Fibroblast of lung (primary cell): Measurements from ENCODE around the gene ZNHIT2.

Experiments used
- CTCF ChIP-seq, 2 donors: IDR thresholded peaks in 1 of 2; conservative IDR thresholded peaks in 1 of 2; 1 replicate in 1 of 2; 2 replicates in 1 of 2; pipeline ENCODE4 v1.5.1; 2011 to 2012; ENCODE audit warnings: low read length in 2 of 2, control low read depth in 1 of 2, inconsistent platforms in 1 of 2, low read depth in 1 of 2, mild to moderate bottlenecking in 1 of 2
- EZH2 ChIP-seq: IDR thresholded peaks from 2 replicates; pipeline ENCODE4 v1.5.1; 2012; ENCODE audit warnings: low read length, control low read depth, mild to moderate bottlenecking; ENCODE audit errors: missing control alignments

GRCh38 chr11:65125197-65126056, 7.9 kb upstream of the ZNHIT2 start:
- no peak for TF ChIP-seq CTCF (conservative IDR thresholded peaks at IDR 0.05 in 1 of 2, IDR thresholded peaks at IDR 0.05 in 1 of 2; ENCODE audit: low read depth in 1 of 2, low read length in 2 of 2)
- TF ChIP-seq EZH2 = no peak
